ENCODE data around the gene USP46.

USP46 gene

GRCh38 chr4:52659001-52659721, at the start of gene USP46:
Gene USP46, minus strand, starts transcription at chr4:52659301. Its CDS starts 151 bp downstream, at chr4:52659150.
- peak; percentile 25 for DNase-seq

GRCh38 chr4:52704661-52705060, 45.6 kb upstream of the USP46 start:
- DNase-seq, result no peak

GRCh38 chr4:52704133-52704532, 45.0 kb upstream of the USP46 start:
- DNase-seq, result no peak

GRCh38 chr4:52701207-52701606, 42.1 kb upstream of the USP46 start:
- DNase-seq, result no peak

GRCh38 chr4:52694936-52695335, 35.8 kb upstream of the USP46 start:
- no peak for DNase-seq

GRCh38 chr4:52693492-52693891, 34.4 kb upstream of the USP46 start:
- no peak for DNase-seq

GRCh38 chr4:52689096-52689495, 30.0 kb upstream of the USP46 start:
- DNase-seq, result no peak

- DNase-seq, result no peak
Measured at GRCh38 chr4:52687696-52688095, 28.6 kb upstream of the USP46 start.

GRCh38 chr4:52685316-52685715, 26.2 kb upstream of the USP46 start:
- DNase-seq, result no peak

- no peak for DNase-seq
Measured at GRCh38 chr4:52684896-52685295, 25.8 kb upstream of the USP46 start.

GRCh38 chr4:52680381-52680780, 21.3 kb upstream of the USP46 start:
- no peak for DNase-seq

GRCh38 chr4:52676536-52676935, 17.4 kb upstream of the USP46 start:
- DNase-seq, result no peak

- DNase-seq, result no peak
Measured at GRCh38 chr4:52675111-52675510, 16.0 kb upstream of the USP46 start.

GRCh38 chr4:52670739-52671138, 11.6 kb upstream of the USP46 start:
- DNase-seq, result no peak

GRCh38 chr4:52670121-52670520, 11.0 kb upstream of the USP46 start:
- no peak for DNase-seq

GRCh38 chr4:52665592-52665991, 6.5 kb upstream of the USP46 start:
- DNase-seq, result no peak

- DNase-seq, result no peak
Measured at GRCh38 chr4:52664479-52664878, 5.4 kb upstream of the USP46 start.

- DNase-seq, result no peak
Measured at GRCh38 chr4:52661966-52662690, 3.0 kb upstream of the USP46 start.

GRCh38 chr4:52660643-52661042, 1.5 kb upstream of the USP46 start:
- DNase-seq, result no peak

GRCh38 chr4:52659722-52660261, 691 bp upstream of the USP46 start:
- DNase-seq, result no peak

- DNase-seq, result no peak
Measured at GRCh38 chr4:52658641-52659000, 480 bp downstream of the USP46 start.

GRCh38 chr4:52657618-52658501, 1.2 kb downstream of the USP46 start:
- DNase-seq, result no peak

- DNase-seq, result no peak
Measured at GRCh38 chr4:52657292-52657617, 1.8 kb downstream of the USP46 start.

GRCh38 chr4:52655506-52655905, 3.6 kb downstream of the USP46 start:
- DNase-seq, result no peak

All from NCI-H2029 (cell line).